HG03442 (cell line): ENCODE measurements around the gene CHMP2A.
A peak's percentile ranks its signal among the peaks of the same experiment; 100 is the strongest.
"Not testable (repeated sequence)": the region's sequence is repeated elsewhere in the genome, so short reads cannot be mapped to it uniquely, and the experiment has no call there.

Experiments
- ATAC-seq: cut with Tn5 transposase; IDR thresholded peaks from one replicate; pipeline ENCODE4 v1.9.1; 2021; ENCODE audit warnings: mild to moderate bottlenecking, moderate library complexity; ENCODE audit not compliant: unreplicated experiment

CHMP2A gene

DNA sequence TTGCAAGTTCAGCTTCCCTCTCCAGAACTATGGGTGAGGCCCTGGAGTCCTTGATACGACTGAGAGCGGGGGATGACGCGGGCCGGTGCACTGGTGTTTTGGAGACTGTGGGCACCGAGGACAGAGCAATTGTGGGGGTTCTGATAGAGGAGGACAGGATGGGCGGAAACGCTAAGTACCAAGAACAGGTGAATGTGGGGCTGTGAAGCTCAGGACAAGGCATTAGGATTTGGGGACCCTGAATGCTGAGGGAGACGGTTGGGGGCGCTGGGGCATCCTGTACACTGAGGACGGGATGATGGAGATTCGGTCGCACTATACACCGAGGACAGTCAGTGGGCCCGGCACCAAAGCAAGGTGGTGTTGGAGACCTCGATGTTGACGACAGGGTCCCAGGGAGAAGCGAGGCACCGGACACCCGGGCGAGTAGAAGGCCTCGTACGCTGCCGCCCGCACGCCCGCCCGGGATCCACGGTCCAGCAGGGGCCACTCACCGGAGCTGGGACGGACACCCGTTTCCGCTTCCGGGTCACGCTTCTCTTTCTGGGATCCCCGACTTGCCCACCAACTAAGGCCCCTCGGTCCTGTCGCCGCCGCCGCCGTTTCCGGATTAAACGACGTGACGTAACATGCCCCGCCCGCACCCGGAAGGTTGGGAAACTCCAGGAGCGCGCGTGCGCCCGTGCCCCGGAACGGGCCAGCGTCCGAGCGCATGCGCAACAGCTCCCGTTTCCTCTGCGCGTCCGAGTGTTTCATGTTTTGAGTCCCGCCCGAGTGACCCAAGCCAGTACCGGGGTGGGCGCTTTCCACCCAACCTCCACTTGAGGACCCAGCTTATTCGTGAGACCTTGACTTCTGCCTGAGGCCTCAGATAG lies at the start of gene CHMP2A:
CHMP2A (minus strand) TSS at position 612 of the 875 bp plus-strand sequence. CDS start 893 bp downstream, outside the sequence.
- ATAC-seq, result no peak

DNA sequence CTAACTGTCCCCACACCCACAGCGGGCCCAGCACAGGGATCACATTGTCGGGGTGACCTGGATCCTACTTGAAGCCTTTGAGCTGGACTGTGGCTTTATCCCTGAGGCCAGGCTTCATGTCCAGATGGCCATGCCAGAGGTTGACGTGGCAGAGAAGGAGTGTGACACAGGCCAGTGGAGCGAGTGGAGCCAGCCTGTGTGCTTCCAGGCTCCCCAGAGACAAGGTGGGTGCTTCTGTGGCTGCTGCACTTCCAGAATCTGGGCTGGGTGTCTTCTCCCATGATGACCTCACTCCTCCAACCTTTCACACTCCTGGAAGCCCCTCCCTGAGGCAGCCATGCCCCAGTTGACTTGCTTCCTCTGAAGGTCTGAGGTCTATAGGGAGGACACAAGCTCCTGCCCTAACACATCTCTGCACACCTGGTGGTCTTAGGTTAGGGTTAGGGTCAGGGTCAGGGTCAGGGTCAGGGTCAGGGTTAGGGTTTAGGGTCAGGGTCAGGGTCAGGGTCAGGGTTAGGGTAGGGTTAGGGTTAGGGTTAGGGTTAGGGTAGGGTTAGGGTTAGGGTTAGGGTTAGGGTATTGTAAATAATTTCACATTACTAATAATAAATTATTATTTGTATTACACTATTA lies 31.3 kb upstream of the CHMP2A start:
- no peak for ATAC-seq

DNA sequence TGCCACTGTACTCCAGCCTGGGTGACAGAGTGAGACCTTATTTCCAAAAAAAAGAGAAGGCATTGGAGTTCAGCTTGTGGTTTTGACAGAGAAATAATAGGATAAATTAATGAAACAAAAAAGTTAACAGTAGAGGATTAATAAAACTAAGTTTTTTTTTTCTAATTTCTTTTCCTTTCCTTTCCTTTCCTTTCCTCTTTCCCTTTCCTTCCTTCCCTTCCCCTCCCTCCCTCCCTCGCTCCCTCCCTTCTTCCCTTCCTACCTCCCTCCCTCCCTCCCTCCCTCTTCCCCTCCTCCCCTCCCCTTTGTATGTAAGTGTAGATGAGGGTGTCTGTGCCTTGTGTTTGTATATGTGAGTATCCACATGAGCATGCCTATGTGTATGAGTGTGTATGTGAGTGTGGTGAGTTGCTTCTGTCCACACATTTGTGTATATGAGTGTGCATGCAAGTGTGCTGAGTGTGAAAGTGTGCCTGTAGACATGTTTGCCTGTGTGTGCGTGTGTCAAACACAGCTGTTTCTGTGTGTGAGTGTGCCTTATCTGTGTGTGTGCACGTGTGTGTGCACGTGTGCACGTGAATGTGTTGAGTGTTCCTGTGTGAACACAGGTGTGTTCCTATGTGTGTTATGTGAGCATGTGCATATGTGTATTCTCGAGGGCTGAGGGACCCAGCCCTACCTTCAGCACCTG lies 30.7 kb upstream of the CHMP2A start:
- ATAC-seq, result no peak

DNA sequence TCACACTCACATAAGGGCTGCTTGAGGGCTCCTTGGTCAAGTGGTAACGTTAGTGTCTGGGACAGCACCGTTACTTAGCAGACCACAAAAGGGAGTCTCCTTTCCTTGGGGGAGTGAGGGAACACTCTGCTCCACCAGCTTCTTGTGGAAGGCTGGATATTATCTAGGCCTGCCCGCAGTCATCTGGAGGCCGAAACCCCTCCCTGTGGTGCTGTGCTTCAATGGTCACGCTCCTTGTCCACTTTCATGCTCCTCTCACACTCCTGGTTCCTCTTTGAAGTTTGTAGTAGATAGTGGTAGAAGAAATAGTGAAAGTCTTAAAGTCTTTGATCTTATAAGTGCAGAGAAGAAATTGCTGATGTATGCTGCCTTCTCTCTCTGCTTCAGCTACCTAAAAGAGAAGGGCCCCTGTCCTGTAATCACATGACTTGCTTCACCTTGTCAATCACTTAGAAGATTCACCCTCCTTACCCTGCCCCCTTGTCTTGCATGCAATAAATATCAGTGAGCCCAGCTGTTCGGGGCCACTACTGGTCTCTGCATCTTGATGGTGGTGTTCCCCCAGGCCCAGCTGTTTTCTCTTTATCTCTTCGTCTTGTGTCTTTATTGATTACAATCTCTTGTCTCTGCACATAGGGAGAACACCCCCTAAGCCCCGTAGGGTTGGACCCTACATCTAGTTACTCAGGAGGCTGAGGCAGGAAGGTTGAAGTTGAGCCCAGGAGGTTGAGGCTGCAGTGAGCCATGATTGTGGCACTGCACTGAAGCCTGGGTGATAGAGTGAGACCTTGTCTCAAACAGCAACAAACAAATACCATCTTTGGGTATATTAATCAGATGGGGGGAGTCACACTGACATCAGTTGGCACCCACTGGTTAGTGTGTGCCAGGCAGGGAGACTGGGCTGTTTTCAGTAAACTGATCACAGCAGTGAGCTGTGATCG lies 29.9 kb upstream of the CHMP2A start:
- no peak for ATAC-seq

DNA sequence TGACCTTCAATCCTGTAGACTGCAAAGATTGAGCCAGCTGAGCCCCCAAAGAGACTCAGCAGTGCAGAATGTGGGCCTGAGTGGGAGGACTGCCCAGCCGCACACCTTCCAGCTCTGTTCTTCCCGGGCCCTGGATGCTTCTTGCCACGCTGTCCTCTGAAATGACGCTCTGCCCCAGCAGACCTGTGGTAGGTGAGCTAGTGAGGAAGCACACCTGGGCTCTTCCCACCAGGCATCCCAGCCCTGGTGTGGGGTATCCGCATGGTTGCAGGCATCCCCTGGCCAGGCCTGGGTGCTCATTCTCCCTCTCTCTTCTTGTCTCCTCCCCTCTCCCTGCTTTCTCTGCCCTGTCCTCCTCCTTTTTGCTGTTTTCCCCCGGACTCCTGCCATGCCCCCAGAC lies 28.1 kb upstream of the CHMP2A start:
- ATAC-seq, result no peak

DNA sequence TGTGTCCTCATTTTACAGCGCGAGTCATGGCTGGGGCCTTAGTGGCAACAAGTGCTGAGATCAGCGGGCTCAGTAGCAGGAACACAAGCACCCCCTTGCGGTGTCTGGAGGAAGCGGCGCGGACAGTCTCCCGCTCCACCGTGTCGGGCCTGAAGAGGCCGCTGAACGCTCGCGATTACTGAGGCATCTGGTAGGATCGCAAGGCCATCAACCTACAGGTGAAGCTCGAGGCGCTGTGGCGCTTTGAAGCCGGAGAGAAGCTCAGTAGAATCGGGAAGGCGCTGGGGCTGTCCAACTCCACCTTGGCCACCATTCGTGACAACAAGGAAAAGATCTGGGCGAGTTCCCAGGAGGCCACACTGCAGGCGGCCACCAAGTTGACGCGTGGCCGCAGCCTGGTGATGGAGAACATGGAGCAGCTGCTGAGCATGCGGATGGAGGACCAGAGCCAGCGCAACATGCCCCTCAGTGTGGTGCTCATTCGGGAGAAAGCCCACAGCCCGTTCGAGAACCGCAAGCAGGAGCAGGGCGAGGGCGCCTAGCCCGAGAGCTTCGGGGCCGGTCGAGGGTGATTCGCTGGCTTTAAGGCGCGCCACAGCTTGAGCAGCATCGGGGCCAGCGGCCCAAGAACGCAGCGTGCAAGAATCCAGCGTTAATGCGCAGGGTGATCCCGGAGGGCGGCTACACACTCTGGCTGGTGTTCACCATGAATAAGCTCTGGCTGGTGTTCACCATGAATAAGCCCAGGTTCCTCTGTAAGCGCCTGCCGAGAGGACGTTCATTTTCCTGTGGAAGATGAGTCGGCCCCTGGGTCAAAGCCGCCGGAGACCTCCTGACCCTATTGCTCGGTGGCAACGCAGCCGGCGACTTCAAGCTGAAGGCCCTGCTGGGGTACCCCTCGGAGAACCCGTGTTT lies 26.6 kb upstream of the CHMP2A start:
- peak; percentile 68 for ATAC-seq

DNA sequence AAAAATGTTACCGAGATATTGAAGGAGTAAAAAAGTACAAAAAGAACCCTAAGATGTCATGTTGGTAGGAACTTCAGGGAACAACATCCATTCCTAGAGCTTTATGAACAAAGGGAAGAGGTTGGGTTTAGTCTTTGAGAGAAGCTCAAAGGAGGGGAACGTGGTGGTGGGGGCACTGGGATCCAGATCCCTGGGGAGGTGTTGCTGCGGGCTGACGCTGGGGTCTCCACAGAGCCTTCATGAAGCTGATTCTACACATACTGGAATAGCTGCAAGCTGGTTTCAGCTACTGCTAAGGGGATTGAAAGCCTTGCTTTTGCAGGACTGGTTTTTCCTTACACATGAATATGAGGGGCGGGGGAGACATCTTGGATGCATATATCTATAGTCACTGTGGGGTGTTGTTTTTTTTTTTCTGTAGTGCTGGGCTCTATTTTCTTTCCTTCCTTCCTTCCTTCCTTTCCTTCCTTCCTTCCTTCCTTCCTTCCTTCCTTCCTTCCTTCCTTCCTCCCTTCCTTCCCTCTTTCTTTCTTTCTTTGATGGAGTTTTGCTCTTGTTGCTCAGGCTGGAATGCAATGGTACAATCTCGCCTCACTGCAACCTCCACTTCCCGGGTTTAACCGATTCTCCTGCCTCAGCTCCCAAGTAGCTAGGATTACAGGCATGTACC lies 24.7 kb upstream of the CHMP2A start:
- no peak for ATAC-seq

DNA sequence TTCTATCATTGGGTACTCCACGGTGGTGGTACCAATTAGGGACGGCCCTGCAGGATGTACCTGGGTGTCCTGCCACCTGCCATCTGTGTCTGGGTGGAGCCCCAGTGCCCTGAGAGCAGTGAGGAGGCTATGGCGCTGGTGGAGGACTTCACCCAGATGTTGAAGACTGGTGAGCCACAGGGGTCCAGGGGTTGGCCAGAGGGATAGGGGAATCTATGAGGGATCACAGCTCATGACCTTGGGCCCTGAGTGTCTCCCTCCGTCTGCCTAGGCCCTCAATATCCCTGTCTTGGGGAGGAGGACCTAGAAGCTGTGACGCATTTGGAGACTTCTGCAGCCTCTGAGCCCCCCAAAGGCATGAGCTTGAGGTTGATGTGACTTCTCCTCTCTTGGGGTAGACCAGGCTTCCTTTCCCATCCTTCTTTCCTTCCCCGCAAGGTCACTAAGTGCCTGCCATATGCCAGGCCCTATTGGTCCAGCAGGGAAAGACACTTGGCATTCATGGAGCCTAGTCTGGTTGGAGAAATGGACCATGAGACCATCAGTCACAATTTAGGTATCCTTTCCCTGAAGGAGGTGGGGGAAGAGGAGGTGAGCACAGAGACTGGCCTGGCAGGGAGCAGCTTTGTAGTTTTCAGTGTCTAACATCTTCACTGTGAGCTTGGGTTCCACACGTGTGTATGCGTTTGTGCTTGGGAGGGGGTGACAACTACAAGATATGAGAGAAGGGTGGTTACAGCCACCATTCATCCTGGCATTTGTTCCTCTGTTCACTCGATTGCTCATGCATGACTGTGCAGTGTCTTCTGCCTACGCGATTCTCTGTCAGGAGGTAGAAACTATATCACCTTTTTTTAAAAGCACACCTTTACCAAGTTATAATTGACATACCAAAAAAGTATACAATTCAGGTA lies 23.4 kb upstream of the CHMP2A start:
- no peak for ATAC-seq

DNA sequence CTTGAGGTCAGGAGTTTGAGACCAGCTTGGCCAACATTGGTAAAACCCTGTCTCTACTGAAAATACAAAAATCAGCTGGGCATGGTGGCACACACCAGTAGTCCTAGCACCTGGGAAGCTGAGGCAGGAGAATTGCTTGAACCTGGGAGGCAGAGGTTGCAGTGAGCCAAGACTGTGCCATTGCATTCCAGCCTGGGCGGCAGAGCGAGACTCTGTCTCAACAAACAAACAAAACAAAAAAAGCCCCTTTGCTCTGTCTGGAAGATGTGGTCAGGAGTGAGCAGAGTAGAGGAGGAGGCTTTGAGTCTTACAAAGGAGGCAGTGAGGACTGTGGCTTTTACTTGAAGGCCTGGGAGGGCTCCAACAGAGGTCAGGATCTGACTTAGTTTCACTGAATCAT lies 22.7 kb upstream of the CHMP2A start:
- ATAC-seq, result not testable (repeated sequence)

DNA sequence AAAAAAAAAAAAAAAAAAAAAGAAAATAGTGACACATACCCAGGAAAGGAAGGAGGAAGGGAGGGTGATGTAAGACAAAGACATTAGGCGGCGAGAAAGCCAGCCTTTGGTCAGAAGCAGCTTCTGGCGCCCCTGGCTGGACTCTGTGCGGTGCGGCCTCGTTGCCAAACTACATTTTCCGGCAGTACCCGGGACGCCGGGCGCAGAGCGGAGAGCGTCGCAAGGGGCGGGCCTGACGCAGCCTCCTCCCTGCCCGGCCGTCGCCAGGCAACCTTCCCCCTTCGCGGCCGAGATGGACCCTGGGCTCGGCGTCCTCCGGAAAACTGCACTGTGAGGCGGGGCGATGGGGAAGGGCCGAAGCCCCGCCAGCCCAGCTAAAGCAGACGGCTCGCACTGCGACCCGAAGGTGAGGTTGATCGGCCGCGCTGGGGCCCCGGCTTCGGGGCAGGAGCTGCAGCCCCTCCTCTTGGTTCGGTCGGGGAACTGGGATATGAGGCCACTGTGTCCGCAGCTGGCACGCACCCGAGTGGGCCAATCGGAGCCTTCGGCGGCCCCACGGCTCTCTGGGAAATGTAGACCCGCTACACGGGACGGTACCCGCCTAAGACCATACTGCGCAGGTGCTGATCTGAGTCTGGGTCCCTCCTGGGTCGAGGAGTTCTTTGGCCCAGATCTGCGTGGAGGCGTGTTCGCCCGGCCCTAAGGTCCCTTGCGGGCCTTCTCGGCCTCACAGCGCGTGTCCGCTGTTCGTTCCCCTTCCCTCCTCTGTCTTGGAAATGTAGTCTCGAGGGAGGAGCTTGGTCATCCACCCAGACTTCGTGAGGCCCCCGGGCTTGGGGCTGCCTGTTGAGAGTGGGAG lies 20.5 kb upstream of the CHMP2A start:
- ATAC-seq, result peak; percentile 41

DNA sequence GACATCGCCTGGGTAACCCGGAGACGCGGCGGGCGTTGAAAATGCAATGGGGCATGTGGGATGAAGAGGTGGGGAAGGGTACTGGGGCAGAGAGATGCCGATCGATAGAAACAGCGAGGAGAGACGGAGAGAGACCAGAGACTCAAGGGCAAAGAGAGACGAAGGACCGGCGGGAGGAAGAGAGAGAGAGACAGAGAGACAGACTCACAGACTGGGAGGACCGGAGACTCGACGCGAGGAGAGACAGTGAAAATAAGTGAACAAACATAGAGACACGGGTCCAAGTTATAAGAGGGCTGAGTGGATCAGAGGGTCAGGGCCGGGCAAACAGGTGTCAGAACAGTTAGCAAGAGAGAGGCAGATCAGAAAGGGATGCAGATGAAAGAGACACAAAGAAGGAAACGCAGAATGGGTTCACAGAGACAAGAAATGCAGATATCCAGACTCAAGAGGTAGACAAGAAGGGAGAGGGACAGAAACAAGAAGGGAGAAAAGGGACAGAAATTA lies 18.8 kb upstream of the CHMP2A start:
- ATAC-seq, result no peak

DNA sequence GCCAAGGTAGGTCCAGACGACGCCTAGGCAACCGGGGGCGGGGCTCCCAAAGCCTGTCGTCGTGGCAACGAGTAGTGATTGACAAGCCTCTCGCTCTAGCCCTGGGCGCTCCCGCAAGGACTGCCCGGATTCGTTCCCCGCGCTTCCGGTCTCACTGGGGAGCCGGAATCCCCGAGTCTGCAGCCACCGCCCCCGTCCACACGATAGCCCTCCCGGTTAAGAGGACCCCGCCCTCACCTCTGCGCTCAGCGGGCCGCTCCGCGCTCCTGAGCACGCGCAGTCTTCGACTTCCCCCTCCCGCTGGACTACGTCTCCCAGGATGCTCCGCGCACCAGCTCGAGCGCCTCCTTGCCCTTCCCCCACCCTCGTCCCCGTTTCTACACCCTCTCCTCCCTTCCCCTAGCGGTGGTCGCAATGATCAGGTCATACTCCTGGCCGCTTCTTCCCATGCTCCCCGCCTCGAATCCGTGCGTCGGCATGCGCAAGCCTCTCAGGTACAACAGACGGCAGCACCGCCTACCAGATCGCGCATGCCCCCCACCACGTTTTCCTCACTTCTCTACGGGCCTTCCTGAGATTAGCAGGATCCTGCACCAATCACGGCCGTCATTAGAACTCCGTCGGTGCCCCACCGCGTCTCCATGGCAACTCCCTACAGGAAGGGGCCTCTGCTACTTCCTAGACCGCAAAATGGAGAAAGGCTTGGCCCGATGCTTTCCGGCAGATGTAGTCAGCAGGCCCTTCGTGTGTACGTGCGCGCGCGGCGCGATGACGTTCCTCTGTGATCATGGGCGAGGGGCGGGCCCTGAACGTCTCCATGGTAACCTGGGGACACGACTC lies 18.1 kb upstream of the CHMP2A start, which contains the start of gene MZF1:
MZF1 (minus strand) TSS at position 518 of the 840 bp plus-strand sequence. CDS start 1,946 bp downstream, outside the sequence.
- ATAC-seq, result peak; percentile 53

DNA sequence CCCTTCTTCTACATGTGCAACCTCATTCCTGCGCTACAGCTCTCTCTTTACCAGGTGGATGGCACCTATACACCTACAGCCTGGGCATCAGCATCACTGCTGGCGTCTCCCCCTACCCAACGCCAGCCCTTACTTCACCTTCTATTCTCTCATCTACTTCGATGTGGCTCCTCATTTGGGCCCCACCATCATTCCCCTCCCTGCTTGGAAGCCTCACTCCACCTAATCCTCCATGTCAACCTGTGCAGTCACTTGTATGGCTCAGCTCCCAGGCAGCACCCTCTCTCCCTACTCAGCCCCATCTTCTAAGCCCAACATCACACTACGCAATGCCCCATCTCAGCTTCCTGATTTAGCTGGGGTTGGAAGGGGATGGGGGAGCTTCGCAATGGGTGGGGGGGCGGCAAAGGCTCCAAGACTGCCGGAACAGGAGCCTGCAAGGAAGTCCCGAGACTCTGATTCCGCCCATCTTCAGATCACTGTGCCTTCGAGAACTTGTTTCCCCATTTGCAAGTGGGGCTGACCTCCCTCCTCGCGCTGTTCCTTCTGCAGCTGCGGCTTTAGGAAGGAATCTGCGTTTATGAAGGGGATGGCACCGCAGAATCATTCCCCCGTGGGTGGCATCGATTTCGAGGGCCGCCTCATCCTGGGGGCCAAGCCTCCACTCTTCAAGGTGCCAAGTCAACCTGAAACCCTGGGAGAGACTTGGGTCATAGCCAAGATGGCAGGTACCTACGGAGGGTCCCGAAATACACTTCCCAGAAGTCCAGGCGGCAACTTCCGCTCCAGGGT lies 17.3 kb upstream of the CHMP2A start:
- ATAC-seq, result no peak

DNA sequence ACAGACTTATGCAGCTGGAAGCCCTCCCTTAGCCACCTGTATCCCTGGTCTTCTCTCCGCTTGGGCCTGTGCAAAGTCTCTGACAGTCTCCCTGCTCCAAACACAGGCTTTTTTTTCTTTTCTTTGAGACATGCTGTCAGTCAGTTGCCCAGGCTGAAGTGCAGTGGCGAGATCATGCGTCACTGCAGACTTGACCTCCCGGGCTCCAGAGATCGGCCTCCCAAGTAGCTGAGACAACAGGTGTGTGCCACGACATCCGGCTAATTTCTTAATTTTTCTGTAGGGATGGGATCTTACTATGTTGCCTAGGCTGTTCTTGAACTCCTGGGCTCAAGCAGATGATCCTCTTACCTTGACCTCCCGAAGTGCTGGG lies 16.7 kb upstream of the CHMP2A start:
- no peak for ATAC-seq
